NCI-H2196 treated with DMSO at 0.1 percent for 48 hours (cell line): ENCODE results near the gene MMD.

ENCODE experiments used
- DNase-seq: peaks from one replicate; lab custom pipeline; 2025; ENCODE audit not compliant: unreplicated experiment; lab: John Stamatoyannopoulos, UW

Gene MMD

GRCh38 chr17:55354010-55354409, 67.6 kb downstream of the MMD start:
- no peak for DNase-seq

DNA sequence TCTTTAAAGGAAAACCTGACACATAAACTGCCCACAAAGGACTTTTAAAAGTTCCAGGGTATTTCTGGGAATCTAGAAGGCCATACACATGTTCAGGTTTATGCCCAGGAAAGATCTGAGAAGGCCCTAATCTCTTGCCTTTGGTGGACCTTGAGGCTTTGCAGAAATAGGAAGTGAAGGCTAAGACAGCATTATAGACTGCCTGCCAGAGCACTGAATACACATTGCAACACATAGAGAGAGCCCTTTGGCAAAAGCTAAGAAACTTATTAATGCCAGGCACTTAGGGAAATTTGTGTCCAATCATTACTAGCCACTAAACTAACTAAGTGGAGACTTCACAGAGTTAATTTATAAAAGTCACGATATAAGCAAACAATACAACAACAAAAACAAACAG, 70.4 kb downstream of the MMD start:
- no peak for DNase-seq

- DNase-seq: no peak
Observed at GRCh38 chr17:55350825-55351205, 70.8 kb downstream of the MMD start.

DNA sequence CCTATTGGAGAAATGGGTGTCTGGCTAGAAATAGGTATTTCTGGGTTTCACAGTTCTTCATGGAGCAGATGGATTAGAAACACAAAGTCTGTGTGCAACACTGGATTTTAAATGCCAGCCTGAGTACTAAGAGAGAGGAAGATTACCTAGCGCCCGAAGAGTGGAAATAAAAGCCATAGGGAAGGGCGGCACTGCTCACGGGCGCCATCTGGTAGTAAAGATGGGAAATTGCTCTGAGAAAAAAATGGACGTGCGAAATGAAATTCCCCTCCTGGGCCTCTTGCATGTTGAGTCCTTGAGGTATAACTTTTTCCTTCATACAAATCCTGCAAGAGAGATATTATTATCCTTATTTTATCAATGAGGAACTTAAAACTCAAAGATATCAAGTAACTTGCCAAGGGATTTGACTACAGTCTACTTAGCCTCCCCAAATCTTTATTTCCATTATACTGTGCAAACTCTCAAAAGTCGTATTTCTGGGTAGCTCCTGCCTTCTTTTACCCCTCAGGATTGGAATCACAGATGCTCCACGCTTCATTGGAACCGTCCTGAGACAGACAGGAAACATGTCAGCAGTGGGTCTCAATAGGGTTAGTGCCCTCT, 72.8 kb downstream of the MMD start:
- DNase-seq: peak; percentile 23

DNA sequence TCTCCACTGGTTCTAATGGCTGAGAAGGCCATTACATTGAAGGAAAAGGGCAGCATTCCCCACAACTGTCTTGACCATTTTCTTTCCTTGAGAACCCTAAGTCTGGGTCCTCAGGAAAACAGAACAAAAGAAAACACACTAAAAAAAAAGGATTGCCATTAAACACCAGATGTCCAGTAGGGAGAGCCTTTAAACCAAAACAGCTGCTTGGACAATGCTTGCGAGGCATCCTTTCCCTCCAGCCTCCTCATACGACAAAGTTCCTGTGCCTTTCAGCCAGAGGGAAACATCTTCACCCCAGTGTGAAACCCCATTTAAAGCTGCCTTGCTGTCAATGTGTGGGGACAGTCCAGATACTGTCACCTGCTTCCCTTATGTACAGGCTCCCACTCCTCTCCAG, 74.3 kb downstream of the MMD start:
- no peak for DNase-seq

DNA sequence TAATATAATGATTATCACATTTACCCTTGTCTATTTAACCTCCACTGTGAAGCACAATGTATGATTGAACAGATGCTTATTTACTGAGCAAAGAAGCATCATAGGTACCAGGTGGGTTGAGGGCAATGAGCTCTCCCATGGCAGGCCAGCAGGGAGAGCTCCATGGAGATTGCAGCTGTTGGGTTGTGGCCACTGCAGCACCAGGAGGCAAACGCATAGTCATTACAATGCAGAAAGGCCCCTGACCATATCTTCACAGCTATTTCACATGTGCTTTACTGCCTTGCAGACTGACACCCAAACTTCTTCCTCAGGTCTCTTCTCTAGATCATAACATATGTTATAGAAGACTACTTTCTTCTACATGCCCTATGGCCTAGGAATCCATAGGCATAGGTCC, 75.0 kb downstream of the MMD start:
- no peak for DNase-seq

DNA sequence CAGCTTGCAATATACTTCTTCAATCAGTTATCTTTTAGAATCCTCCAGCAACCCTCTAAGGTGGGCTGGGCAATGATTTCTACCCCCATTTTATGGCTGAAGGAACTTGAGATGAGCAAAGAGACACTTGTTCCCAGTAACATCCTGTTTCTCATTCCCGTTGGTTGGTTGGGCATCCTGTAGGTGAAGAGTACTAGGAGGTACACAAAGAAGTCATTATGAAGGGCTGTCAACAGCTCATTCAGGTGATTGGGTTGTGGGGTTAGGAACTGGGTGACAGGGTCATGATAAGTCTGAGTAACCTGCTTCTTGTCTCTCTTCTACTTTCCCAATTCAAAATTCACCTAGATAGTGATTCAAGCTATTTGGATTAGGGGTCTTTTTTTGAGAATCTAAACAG, 76.5 kb downstream of the MMD start:
- no peak for DNase-seq

DNA sequence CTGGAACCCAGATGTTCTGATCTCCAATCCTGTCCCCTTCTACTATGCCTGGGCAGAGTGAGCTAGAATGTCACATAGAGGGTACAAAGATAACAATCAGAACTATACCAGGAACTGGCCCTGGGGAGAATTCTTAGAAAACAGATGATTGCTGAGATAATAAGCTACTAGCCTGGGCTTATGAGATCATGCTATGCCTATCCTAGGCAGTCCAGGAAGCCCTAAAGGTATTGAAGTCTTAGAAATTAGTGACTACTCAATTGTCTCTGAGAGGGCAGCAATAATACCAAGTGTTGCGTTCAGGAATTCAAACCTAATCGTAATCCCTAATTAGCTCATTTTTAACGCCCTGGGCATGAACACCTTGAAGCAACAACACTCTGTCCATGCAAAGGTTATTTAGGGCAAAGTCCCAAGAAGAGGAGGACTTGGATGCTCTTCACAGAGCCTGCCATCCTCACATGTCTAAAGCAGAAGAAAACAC, 77.1 kb downstream of the MMD start:
- no peak for DNase-seq

GRCh38 chr17:55343900-55344513, 77.6 kb downstream of the MMD start:
- no peak for DNase-seq

GRCh38 chr17:55342800-55343585, 78.6 kb downstream of the MMD start:
- no peak for DNase-seq
